Osteoblast (primary cell): ENCODE measurements around the gene CRYGS. TPM values are rescaled to one million over a fixed set of nuclear protein-coding genes. Genes with fewer than 3 reads are reported as not detected.

ENCODE experiments used
- DNase-seq: peaks from one replicate; pipeline ENCODE4 v3.0.0; 2011; ENCODE audit warnings: low spot score, mixed read lengths; ENCODE audit not compliant: insufficient read length; ENCODE audit errors: missing footprints
- H2AFZ ChIP-seq: 2 replicates; pipeline ENCODE4 v1.6.0; 2011; ENCODE audit warnings: mild to moderate bottlenecking, low read length
- H3K27ac ChIP-seq: 2 replicates; pipeline ENCODE4 v1.5.1; 2011; ENCODE audit warnings: mild to moderate bottlenecking, low read depth, low read length, moderate library complexity
- H3K27me3 ChIP-seq: 2 replicates; pipeline ENCODE4 v1.6.0; 2012; ENCODE audit warnings: mild to moderate bottlenecking, control low read depth, inconsistent platforms, low read length, moderate library complexity; ENCODE audit not compliant: insufficient read depth
- H3K36me3 ChIP-seq: 2 replicates; pipeline ENCODE4 v1.5.1; 2011; ENCODE audit warnings: mild to moderate bottlenecking, low read length, control low read depth, moderate library complexity; ENCODE audit not compliant: insufficient read depth
- H3K4me1 ChIP-seq: 2 replicates; pipeline ENCODE4 v1.5.1; 2011; ENCODE audit warnings: mild to moderate bottlenecking, low read length, control low read depth, moderate library complexity; ENCODE audit not compliant: insufficient read depth
- H3K4me2 ChIP-seq: 2 replicates; pipeline ENCODE4 v1.6.0; 2011; ENCODE audit warnings: mild to moderate bottlenecking, low read length; ENCODE audit not compliant: insufficient read depth
- H3K4me3 ChIP-seq: fragments of 200-600 bp; sonication (generic); 3 replicates; pipeline ENCODE4 v1.5.1; 2012; ENCODE audit warnings: mild to moderate bottlenecking, low read length, inconsistent platforms; ENCODE audit not compliant: insufficient read depth
- H3K79me2 ChIP-seq: 2 replicates; pipeline ENCODE4 v1.6.0; 2012; ENCODE audit warnings: mild to moderate bottlenecking, low read length, control low read depth, inconsistent platforms; ENCODE audit not compliant: insufficient read depth
- H3K9me3 ChIP-seq: 2 replicates; pipeline ENCODE4 v1.5.1; 2011; ENCODE audit warnings: low read depth, low read length, control low read depth
- H4K20me1 ChIP-seq: 2 replicates; pipeline ENCODE4 v1.6.0; 2012; ENCODE audit warnings: mild to moderate bottlenecking, low read length, control low read depth; ENCODE audit not compliant: insufficient read depth
- CTCF ChIP-seq: IDR thresholded peaks from 2 replicates; pipeline ENCODE4 v1.5.1; 2011; ENCODE audit warnings: mild to moderate bottlenecking, low read depth, low read length, moderate library complexity; ENCODE audit errors: extremely low read depth
- total RNA-seq: library from RNA; depleted of rRNA; stranded (reverse); fragments of >200 nt; gene quantifications from 2 replicates; pipeline ENCODE4 v1.2.3, GENCODE V29; 2012

Gene CRYGS
- total RNA-seq, 1 donor: 1.8 TPM

GRCh38 chr3:186512570-186513302 lies 31.4 kb downstream of the CRYGS start:
- DNase-seq: no peak
- H3K4me3 ChIP-seq: no peak overlapping the region

GRCh38 chr3:186511702-186512101 lies 32.5 kb downstream of the CRYGS start:
- Histone ChIP-seq H3K27me3 (peaks cover 26% of the 10 kb centered on the region), H4K20me1 (no peaks in the 10 kb centered on the region), H3K4me3 (no peak overlapping the region), H3K27ac (no peak overlapping the region), H2AFZ (no peak overlapping the region), H3K4me1 (no peaks in the 10 kb centered on the region), H3K9me3 (no peaks in the 10 kb centered on the region), H3K36me3 (no peaks in the 10 kb centered on the region), H3K4me2 (no peak overlapping the region), H3K79me2 (no peaks in the 10 kb centered on the region)
- TF ChIP-seq CTCF: no peak
- no peak for DNase-seq

More at GRCh38 chr3:186512570-186513302, 31.4 kb downstream of the CRYGS start:
- no peak overlapping the region for H3K27ac ChIP-seq
- no peak for TF ChIP-seq CTCF
- H4K20me1 ChIP-seq: no peaks in the 10 kb centered on the region
- H3K79me2 ChIP-seq: no peaks in the 10 kb centered on the region
- H2AFZ ChIP-seq: no peak overlapping the region
- no peaks in the 10 kb centered on the region for H3K36me3 ChIP-seq
- H3K27me3 ChIP-seq: peaks cover 26% of the 10 kb centered on the region
- H3K4me1 ChIP-seq: no peaks in the 10 kb centered on the region
- H3K4me2 ChIP-seq: no peak overlapping the region
- no peaks in the 10 kb centered on the region for H3K9me3 ChIP-seq

GRCh38 chr3:186511245-186511644 lies 32.9 kb downstream of the CRYGS start:
- Histone ChIP-seq H3K4me2 (no peak overlapping the region), H3K4me1 (no peaks in the 10 kb centered on the region), H3K79me2 (no peaks in the 10 kb centered on the region), H3K27me3 (peaks cover 26% of the 10 kb centered on the region), H3K9me3 (no peaks in the 10 kb centered on the region), H3K36me3 (no peaks in the 10 kb centered on the region), H2AFZ (no peak overlapping the region), H4K20me1 (no peaks in the 10 kb centered on the region), H3K27ac (no peak overlapping the region), H3K4me3 (no peak overlapping the region)
- no peak for TF ChIP-seq CTCF
- DNase-seq: no peak

GRCh38 chr3:186510374-186511079 lies 33.7 kb downstream of the CRYGS start:
- TF ChIP-seq CTCF: no peak
- no peaks in the 10 kb centered on the region for H3K79me2 ChIP-seq
- no peaks in the 10 kb centered on the region for H3K36me3 ChIP-seq
- no peaks in the 10 kb centered on the region for H3K4me1 ChIP-seq
- DNase-seq: no peak
- H3K27me3 ChIP-seq: peaks cover 25% of the 10 kb centered on the region
- no peaks in the 10 kb centered on the region for H3K9me3 ChIP-seq
- H3K4me2 ChIP-seq: no peak overlapping the region
- no peak overlapping the region for H2AFZ ChIP-seq
- H4K20me1 ChIP-seq: no peaks in the 10 kb centered on the region
- no peak overlapping the region for H3K4me3 ChIP-seq
- no peak overlapping the region for H3K27ac ChIP-seq
